GM21619 (cell line): ENCODE measurements around the gene PNMT.

Experiments
- ATAC-seq: cut with Tn5 transposase; IDR thresholded peaks from one replicate; pipeline ENCODE4 v1.9.1; 2021; ENCODE audit not compliant: unreplicated experiment

PNMT gene, protein sequence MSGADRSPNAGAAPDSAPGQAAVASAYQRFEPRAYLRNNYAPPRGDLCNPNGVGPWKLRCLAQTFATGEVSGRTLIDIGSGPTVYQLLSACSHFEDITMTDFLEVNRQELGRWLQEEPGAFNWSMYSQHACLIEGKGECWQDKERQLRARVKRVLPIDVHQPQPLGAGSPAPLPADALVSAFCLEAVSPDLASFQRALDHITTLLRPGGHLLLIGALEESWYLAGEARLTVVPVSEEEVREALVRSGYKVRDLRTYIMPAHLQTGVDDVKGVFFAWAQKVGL

DNA sequence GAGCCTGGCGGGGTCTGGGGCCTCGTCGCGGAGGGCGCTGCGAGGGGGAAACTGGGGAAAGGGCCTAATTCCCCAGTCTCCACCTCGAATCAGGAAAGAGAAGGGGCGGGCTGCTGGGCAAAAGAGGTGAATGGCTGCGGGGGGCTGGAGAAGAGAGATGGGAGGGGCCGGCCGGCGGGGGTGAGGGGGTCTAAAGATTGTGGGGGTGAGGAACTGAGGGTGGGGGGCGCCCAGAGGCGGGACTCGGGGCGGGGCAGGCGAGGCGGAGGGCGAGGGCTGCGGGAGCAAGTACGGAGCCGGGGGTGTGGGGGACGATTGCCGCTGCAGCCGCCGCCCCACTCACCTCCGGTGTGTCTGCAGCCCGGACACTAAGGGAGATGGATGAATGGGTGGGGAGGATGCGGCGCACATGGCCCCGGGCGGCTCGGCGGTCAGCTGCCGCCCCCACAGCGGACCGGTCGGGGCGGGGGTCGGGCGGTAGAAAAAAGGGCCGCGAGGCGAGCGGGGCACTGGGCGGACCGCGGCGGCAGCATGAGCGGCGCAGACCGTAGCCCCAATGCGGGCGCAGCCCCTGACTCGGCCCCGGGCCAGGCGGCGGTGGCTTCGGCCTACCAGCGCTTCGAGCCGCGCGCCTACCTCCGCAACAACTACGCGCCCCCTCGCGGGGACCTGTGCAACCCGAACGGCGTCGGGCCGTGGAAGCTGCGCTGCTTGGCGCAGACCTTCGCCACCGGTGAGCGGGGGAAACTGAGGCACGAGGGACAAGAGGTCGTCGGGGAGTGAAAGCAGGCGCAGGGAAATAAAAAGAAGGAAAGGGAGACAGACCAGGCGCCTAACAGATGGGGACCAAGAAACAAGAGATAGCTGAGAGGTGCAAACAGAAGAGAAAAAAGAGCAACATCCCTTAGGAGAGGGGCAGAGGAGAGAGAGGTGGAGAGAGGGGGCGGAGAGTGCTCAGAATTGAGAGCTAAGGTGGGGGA, at the start of gene PNMT:
PNMT (plus strand) TSS at position 509 of the 980 bp plus-strand sequence; CDS start at position 532, 23 bp downstream.
- ATAC-seq, result no peak

DNA sequence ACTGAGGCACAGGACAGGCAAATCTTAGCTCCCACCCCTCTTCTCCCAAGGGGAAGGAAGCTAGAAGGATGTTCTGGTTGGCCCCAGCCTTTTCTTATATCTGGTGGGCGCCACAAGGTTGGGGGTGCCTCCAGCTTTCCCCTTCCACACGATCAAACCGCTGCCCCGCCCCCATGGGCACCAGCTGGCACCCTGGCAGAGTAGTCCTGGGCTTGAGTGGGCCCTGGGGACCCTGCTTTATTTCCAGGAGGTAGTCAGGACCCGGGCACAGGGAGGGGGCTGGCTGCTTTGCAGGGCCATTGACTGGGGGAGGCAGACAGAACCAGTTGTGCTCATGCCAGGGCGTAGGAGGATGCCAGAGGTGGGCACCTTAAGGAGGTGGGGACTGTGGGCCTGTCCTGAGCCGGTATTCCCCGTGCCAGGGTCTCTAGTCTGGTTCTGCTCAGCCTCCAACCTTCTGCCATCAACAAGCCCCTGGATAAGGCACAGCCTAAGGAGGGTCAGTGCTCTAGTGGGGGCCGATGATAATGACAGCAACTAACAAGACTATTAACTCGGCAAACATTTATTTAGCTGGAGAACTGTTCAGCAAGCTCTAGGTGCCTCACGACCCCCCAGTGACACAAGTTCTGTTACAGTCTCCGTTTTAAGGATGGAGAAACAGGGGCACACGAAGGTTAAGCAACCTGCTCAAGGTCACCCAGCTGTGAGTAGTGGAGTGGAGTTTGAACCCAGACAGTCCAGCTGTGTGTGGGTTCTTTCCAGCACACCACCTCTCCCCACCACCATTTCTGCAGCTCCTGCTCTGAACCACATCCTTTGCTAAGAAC, 49.1 kb upstream of the PNMT start:
- ATAC-seq, result no peak

DNA sequence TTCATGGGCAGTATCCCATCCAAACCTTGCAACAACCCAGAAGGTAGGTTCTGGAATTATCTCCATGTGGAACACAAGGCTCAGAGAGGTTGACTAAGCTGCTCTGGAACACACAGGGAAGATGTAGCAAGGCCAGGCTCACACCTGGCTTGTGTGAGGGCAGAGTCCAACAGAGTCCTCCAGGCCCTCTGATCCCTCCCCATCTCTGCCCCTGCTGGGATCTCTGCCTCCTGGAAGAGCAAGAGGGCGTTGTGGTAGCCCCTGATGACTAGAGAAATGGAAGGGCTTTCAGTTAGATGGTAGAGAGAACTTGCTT, 48.5 kb upstream of the PNMT start:
- ATAC-seq, result no peak

DNA sequence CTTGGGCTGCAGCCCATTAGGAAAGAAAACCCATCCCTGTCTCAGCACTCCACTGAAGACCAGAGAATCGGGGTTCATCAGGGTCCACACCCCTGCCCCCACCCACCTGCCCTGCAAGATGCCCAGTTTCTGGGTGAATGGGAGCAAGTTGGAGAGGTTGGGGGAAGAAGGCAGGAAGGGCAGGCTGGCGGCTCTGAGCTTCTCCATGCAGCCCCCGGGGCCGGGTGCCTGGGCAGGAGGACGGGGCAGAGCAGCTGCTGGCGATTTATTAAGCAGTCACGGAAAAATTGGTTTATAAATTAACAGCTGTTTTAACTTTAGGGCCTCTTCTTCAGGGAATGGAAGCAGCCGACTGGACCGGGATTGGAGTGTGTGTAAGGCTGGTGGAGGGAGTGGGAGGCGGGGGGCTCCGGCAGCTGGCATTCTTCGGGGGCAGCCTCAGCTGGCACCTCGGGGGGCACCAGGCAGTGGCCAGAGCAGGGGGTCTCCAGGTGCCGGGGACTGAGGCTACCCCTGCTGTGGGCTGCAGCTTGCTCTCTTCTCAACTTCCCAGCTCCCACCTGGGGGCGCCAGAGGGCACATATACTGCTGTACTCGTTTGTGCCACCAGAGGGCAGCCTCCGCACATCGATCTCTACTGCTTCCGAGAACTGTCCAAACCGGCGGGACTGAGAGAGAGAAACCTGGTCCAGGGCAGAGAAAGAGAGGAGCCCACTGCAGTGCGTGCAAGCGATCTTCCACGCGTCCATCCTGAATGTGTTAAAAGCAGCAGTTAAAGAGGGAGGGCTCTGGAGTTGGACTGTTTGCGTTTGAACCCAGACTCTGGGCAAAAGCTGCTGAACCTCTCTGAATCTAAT, 46.5 kb upstream of the PNMT start:
- peak; percentile 46 for ATAC-seq

DNA sequence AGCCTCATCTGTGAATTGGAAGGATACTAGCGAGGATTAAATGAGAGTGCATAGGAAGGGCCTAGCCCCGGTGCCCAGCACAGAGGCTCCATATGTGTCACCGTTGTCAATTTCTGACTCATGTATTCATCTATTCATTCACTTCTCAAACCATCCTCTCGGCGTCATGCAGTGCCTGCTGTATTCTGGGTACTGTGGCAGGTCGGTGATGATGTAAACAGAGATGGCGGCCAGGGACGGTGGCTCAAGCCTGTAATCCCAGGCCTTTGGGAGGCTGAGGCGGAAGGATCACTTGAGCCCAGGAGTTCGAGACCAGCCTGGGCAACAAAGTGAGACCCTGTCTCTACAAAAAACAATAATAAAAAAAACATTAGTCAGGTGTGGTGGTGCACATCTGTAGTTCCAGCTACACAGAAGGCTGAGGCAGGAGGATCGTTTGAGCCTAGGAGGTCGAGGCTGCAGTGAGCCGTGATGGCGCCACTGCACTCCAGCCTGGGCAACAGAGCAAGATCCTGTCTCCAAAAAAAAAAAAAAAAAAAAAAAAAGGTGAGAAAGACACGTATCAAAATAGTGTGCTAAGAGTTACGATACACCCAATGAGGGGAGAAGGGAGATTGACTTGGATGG, 45.8 kb upstream of the PNMT start:
- ATAC-seq, result peak; percentile 45

DNA sequence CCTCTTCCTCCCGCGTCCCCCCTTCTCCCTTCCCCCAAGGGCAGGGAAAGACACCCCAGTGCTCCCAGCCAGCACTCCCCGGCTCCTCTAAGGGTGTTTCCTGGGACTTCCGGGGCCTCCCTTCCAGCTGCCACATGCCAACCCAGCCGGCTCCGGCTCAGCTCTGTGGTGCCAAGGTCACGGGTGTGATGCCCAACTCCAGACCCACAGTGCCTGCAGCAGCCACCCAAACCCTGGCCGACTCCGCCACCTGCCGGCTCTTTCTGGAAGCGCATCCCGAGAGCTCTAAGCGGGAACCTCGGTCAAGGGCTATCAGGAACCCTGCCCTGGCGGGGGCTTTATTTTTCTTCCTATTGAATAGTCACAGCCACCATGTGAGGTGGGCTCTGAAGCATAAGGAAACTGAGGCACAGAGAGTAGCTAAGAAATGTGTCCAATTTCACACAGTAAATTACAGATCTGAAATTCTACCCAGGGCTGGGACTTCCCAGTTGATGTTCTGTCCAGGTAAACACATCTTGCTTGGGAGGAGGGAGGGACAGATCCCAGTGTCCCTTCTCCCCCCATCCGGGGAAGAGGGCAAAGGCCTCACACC, 44.8 kb upstream of the PNMT start:
- no peak for ATAC-seq

DNA sequence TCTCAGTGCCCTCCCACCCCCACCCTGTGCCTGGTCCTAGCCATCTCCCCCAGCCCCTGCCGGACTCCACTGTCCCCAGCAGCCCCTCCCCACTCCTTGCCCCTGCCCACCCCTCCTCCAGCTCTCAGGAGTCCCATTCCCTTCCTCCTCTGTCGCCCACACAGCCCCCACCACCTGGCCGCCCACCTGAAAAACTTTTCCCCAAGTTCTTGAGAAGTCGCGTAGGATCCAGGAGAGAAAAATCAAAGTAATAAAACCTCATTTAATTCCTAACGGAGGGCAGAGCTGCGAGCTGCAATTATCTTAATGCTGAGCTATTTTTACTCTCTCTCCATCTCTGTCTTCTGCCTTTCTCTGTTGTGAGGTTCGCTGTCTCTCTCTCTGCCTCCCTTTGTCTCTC, 43.9 kb upstream of the PNMT start:
- no peak for ATAC-seq

DNA sequence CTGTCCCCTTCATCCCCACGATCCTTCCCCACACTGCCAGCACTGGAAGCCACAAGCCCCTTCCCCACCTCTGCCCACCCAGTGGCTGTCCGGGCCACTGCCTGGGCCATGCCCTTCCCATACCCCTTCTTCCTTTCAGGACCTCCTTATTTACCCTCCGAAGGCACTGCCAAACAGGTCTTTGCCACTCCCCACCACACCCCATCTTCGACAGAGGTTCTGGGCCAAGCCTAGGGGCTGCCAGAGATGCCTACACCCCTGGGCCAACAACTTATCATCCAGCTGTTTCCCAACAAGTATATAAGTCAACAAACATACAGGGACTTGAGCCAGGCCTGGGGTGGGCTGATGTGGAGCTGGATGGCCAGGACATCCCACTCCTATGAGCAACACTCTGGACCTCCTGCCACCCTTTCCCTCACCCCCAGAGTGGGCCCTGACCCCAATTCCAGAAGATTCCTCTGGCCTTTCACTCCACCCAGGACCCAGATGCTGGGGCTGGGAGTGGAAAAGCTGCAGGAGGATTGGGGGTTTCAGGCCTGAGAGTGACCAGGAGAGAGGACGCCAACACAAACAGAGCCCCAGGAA, 43.0 kb upstream of the PNMT start:
- no peak for ATAC-seq

DNA sequence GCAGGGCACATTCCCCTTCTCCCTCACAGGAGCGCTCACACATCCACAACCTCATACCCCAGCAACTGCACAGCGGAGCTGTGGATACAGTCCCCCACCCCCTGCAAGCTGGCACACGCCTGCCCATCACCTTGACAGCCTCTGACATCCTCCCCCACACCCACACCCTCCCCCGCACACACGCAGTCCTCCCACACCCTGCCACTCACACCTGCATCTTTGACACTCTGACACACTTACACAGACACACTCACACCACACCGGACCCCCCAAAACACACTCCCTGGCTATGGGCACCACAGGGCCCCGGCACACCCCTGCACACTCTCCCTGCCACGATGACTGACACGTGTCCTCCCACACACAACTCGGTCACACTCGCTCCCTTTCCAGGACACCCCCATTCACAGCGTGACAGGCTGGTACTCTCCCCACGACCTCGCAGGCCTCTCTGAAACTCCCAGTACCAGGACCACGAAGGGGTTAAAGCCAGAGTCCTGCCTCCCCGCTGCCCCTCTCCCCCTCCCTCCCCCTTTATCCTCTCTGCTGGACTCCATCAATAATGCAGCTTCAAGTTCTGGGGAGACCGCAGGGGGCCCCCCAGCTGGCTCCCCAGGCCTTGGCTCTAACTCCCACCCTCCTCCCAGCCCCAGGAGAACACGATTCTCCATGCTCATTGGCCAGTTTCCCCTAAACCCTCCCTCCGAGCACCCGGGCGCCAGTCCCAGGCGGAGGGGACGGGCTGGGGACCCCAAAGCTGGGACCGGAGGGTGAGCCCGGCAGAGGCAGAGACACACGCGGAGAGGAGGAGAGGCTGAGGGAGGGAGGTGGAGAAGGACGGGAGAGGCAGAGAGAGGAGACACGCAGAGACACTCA, 41.8 kb upstream of the PNMT start, which contains the start of gene PPP1R1B:
PPP1R1B (plus strand) TSS at position 782 of the 876 bp plus-strand sequence. CDS start 441 bp downstream, outside the sequence.
- no peak for ATAC-seq

DNA sequence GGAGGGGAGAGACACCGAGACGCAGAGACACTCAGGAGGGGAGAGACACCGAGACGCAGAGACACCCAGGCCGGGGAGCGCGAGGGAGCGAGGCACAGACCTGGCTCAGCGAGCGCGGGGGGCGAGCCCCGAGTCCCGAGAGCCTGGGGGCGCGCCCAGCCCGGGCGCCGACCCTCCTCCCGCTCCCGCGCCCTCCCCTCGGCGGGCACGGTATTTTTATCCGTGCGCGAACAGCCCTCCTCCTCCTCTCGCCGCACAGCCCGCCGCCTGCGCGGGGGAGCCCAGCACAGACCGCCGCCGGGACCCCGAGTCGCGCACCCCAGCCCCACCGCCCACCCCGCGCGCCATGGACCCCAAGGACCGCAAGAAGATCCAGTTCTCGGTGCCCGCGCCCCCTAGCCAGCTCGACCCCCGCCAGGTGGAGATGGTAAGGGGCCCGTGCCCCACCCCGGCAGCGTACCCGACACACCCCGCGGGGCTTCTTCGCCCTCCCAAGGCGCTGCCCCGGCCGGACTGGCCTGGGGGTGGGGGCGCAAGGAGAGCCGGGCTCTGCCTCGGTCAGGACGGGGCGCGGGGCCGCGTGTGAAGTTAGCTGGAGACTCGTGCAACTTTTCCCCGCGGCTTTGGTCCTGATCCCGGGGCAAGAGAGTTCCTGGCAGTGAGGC, 41.1 kb upstream of the PNMT start:
- ATAC-seq, result no peak

DNA sequence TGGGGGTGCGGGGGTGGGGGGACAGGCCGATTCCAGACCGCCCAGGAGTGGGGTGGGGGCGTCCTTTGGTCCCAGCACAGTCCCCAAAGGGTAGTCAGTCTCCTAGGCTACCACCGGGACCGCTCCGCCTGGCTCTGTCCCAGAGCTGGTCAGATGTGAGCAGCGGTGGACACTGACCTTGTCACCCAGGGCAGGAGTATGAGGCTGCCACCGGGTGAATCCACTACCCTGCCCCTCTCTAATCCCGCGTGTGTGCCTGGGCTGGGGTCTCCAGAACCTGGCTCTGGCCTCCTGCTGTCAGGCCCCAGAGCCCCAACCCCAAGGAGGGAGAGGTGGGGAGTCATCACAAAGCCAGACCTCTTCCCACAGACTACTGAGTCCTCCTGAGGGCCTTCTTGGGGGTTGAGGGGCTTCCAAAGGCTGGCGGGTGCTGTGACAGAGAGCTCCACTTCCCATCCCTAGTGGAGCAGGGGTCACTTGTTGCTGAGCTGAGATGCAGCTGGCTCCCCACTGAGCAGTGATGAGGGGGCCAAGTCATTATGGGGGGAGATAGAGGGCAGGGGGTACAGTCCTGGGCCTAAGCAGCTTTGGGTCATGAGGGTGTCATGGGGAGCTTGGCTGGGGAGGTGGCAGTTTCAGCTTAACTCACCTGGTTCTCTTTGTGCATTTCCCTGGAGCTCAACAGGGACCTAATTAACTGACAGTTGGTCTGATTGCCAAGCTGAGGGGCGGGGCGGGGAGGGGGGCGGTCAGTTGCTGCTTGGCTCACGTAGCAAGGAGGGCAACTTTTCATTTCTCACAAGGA, 40.3 kb upstream of the PNMT start:
- no peak for ATAC-seq

DNA sequence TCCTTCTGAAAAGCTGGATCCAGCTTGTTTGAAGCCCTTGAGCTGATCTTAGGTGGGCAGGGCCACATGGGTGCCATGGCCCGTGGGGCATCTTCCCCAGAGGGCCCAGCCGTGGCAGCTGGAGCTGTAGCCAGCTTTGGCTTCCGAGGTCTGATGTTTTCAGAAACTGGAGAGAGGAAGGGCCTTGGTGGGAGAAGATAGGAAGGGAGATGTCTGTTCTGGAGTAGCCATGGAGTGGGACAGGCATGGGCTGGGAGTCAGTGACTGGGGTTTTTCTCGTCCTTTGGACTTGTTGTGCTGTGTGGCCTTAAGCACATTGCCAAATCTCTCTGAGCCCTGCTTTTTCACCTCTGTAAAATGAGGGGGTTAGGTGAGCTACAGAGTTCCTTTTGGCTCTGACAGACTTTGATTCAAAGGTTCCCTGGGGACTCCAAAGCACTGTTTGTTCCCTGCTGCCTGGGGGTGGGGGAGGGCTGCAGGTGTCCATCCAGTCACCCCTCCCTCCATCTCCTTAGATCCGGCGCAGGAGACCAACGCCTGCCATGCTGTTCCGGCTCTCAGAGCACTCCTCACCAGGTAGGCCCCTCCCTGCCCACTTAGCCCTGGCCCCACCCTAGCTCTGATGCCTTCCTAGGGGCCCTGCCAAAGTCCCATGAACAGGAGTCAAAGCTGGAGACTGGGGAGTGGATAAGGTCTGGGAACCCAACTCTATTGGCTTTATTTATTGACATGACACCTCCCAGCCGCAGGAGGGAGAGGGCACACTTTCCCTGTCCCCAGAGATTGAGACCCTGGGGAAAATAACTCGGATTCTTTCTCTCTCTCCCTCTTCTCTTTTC, 39.4 kb upstream of the PNMT start:
- ATAC-seq, result no peak

DNA sequence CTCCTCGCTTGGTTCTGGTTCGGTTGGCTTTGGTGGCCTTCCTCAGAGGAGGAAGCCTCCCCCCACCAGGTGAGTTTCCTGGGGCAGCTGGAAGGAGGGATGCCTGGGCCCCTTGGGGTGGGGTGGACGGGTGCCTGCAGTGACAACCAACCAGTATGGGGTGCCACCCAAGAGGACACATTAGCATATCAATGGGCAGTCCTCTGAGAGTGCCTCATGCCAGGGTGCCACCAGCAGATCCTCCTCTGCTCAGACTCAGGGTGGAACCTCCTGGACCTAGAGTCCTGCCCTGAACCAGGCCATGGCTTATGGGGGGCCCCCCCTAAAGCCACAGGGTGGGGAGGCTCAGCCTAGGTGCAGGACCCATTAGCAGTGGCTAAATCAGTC, 38.8 kb upstream of the PNMT start:
- no peak for ATAC-seq

DNA sequence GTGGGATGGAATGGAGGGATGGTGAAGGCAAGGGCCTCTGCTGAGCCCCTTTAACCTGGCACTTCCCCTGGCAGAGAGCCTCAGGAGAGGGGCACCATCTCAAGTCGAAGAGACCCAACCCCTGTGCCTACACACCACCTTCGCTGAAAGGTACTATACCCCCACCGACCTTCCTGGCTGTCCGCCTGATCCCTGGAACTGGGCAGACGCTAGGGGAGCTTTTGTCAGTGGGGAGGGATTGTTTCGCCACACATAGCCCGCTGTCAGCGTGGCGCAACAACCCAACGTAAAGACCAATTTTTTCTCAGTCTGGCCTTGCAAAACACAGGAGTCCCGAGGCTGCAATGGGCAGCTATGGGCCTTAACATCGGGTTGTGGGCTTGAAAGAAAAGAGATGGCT, 38.4 kb upstream of the PNMT start:
- no peak for ATAC-seq

DNA sequence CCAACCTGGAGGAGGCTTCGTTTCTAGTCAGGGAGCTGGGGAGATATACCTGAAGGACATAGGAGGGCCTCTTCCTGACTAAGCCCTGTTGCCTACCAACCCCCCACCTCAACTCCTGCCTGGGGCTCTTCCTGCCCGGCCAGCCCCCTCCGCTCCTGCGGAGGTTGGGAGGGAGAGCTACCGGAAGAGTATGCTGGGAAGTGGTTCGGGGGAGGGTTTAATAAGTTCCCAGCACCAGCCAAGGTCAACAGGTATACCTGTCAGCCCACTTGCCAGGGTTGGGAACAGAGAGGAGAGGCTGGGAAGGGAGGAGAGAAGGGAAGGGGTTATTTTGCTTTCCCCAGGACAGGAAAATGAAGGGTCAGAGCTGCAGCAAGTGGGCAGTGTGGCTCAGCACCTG, 36.9 kb upstream of the PNMT start:
- no peak for ATAC-seq
